PFSK-1 (cell line): ENCODE data around the gene MRTFA.

ENCODE experiments used
- FOXP2 ChIP-seq: optimal IDR thresholded peaks from 2 replicates; pipeline ENCODE3; 2011; ENCODE audit warnings: borderline replicate concordance, control low read depth, inconsistent platforms; ENCODE audit not compliant: insufficient read depth; ENCODE audit errors: extremely low read length, extremely low read depth
- POLR2AphosphoS5 ChIP-seq: IDR thresholded peaks from 2 replicates; pipeline ENCODE4 v1.6.1; 2012; ENCODE audit warnings: low read depth, mild to moderate bottlenecking, control low read depth, low read length, moderate library complexity
- REST ChIP-seq, 2 experiments: IDR thresholded peaks; 2 replicates each; pipeline versions ENCODE4 v1.6.1 to v1.8.0; 2011 to 2012; ENCODE audit warnings: low read depth in 2 of 2, low read length in 2 of 2, control low read depth in 1 of 2, inconsistent platforms in 1 of 2, mild to moderate bottlenecking in 1 of 2, moderate library complexity in 1 of 2; ENCODE audit not compliant: insufficient read depth in 1 of 2
- SIN3A ChIP-seq: IDR thresholded peaks from 2 replicates; pipeline ENCODE4 v1.6.1; 2012; ENCODE audit warnings: mild to moderate bottlenecking, low read length, moderate library complexity, borderline replicate concordance; ENCODE audit not compliant: insufficient read depth
- TAF1 ChIP-seq: IDR thresholded peaks from 2 replicates; pipeline ENCODE4 v1.6.1; 2012; ENCODE audit warnings: low read length, control low read depth, borderline replicate concordance; ENCODE audit not compliant: insufficient read depth

The MRTFA gene

GRCh38 chr22:40416636-40417035, 219.9 kb downstream of the MRTFA start:
- TF ChIP-seq SIN3A: no peak
- no peak for TF ChIP-seq POLR2AphosphoS5
- no peak for TF ChIP-seq TAF1
- TF ChIP-seq FOXP2: no peak
- TF ChIP-seq REST (IDR thresholded peaks at IDR 0.05; ENCODE audit: insufficient read depth in 1 of 2, low read depth in 2 of 2, low read length in 2 of 2): no peak

GRCh38 chr22:40416267-40416570, 220.3 kb downstream of the MRTFA start:
- TF ChIP-seq SIN3A: no peak
- no peak for TF ChIP-seq TAF1
- no peak for TF ChIP-seq REST (IDR thresholded peaks at IDR 0.05; ENCODE audit: insufficient read depth in 1 of 2, low read depth in 2 of 2, low read length in 2 of 2)
- no peak for TF ChIP-seq POLR2AphosphoS5
- TF ChIP-seq FOXP2: no peak

- no peak for TF ChIP-seq SIN3A
- no peak for TF ChIP-seq REST (IDR thresholded peaks at IDR 0.05; ENCODE audit: insufficient read depth in 1 of 2, low read depth in 2 of 2, low read length in 2 of 2)
Measured at GRCh38 chr22:40415531-40416266, 220.8 kb downstream of the MRTFA start.

- TF ChIP-seq SIN3A (no peak), FOXP2 (no peak), POLR2AphosphoS5 (no peak), REST (IDR thresholded peaks at IDR 0.05; ENCODE audit: insufficient read depth in 1 of 2, low read depth in 2 of 2, low read length in 2 of 2) (no peak), TAF1 (no peak)
Measured at GRCh38 chr22:40414838-40415505, 221.5 kb downstream of the MRTFA start.
